T-helper 9 cell (primary cell): ENCODE results near the gene ZCWPW1.
"Not testable (repeated sequence)": the region's sequence is repeated elsewhere in the genome, so short reads cannot be mapped to it uniquely, and the experiment has no call there.

Experiments
- DNase-seq: peaks from one replicate; pipeline ENCODE4 v3.0.0-alpha.2; 2020

The ZCWPW1 gene

GRCh38 chr7:100453854-100454253 is 25.4 kb upstream of the ZCWPW1 start:
- DNase-seq = not testable (repeated sequence)

- no peak for DNase-seq
Observed at GRCh38 chr7:100452513-100452912, 24.0 kb upstream of the ZCWPW1 start.

GRCh38 chr7:100449190-100449795 is 20.8 kb upstream of the ZCWPW1 start:
- DNase-seq = no peak

- not testable (repeated sequence) for DNase-seq
Observed at GRCh38 chr7:100447363-100447762, 18.9 kb upstream of the ZCWPW1 start.

- no peak for DNase-seq
Observed at GRCh38 chr7:100446040-100446439, 17.5 kb upstream of the ZCWPW1 start.

- DNase-seq = no peak
Observed at GRCh38 chr7:100444311-100445278, 16.1 kb upstream of the ZCWPW1 start.

- no peak for DNase-seq
Observed at GRCh38 chr7:100443096-100443840, 14.8 kb upstream of the ZCWPW1 start.

GRCh38 chr7:100441641-100442535 is 13.4 kb upstream of the ZCWPW1 start:
- DNase-seq = no peak

GRCh38 chr7:100439244-100439643 is 10.7 kb upstream of the ZCWPW1 start:
- DNase-seq = not testable (repeated sequence)

GRCh38 chr7:100438731-100439130 is 10.2 kb upstream of the ZCWPW1 start:
- not testable (repeated sequence) for DNase-seq

GRCh38 chr7:100438172-100438571 is 9.7 kb upstream of the ZCWPW1 start:
- no peak for DNase-seq

GRCh38 chr7:100437150-100438100 is 8.9 kb upstream of the ZCWPW1 start:
- no peak for DNase-seq

GRCh38 chr7:100435401-100436304 is 7.2 kb upstream of the ZCWPW1 start:
- DNase-seq = peak; percentile 45

GRCh38 chr7:100434297-100435144 is 6.0 kb upstream of the ZCWPW1 start:
- DNase-seq = no peak

- no peak for DNase-seq
Observed at GRCh38 chr7:100433592-100434296, 5.2 kb upstream of the ZCWPW1 start.

- no peak for DNase-seq
Observed at GRCh38 chr7:100433276-100433591, 4.7 kb upstream of the ZCWPW1 start.

GRCh38 chr7:100432621-100433275 is 4.2 kb upstream of the ZCWPW1 start:
- DNase-seq = no peak

- no peak for DNase-seq
Observed at GRCh38 chr7:100432053-100432452, 3.5 kb upstream of the ZCWPW1 start.
